Neural cell (in vitro differentiated cells): ENCODE measurements around the gene TNS3.

Experiments
- CTCF ChIP-seq: fragments of 450-650 bp; IDR thresholded peaks from 2 replicates; pipeline ENCODE4 v1.5.1; 2014; ENCODE audit warnings: antibody characterized with exemption, mild to moderate bottlenecking, moderate library complexity; ENCODE audit not compliant: poor library complexity, severe bottlenecking
- POLR2AphosphoS5 ChIP-seq: IDR thresholded peaks from 2 replicates; pipeline ENCODE4 v1.6.1; 2012

GRCh38 chr7:47327346-47327697, 254.6 kb downstream of the TNS3 start:
- TF ChIP-seq POLR2AphosphoS5 (no peak), CTCF (no peak)
